Small intestine (tissue), 7 donors: ENCODE results near the gene FOXD1. TPM values are rescaled to one million over a fixed set of nuclear protein-coding genes. Genes with fewer than 3 reads are reported as not detected.
A peak's percentile ranks its signal among the peaks of the same experiment; 100 is the strongest.

Source experiments
- DNase-seq, 2 donors: peaks; one replicate each; pipeline versions ENCODE4 v3.0.0 to v3.0.0-alpha.2; 2013
- FAIRE-seq: peaks from 2 replicates; lab custom pipeline; 2012; peaks lifted over from hg19 to GRCh38; lab: Jason Lieb, UNC
- H3K27ac ChIP-seq, 3 donors: one replicate each; pipeline ENCODE4 v1.5.1; 2013; ENCODE audit warnings: low read length in 2 of 3, mild to moderate bottlenecking in 2 of 3, control low read depth in 1 of 3, inconsistent platforms in 1 of 3, low read depth in 1 of 3, moderate library complexity in 1 of 3
- H3K27me3 ChIP-seq, 3 donors: one replicate each; pipeline ENCODE4 v1.6.1; 2013; ENCODE audit warnings: low read length in 3 of 3, inconsistent platforms in 1 of 3; ENCODE audit not compliant: control insufficient read depth in 3 of 3, insufficient read depth in 3 of 3
- H3K36me3 ChIP-seq, 3 donors: one replicate each; pipeline ENCODE4 v1.6.1; 2013; ENCODE audit warnings: low read length in 3 of 3, inconsistent platforms in 1 of 3, low read depth in 1 of 3, mild to moderate bottlenecking in 1 of 3, moderate library complexity in 1 of 3; ENCODE audit not compliant: control insufficient read depth in 3 of 3, insufficient read depth in 2 of 3
- H3K4me1 ChIP-seq, 3 donors: one replicate each; pipeline ENCODE4 v1.6.1; 2013; ENCODE audit warnings: low read length in 2 of 3, inconsistent platforms in 1 of 3, low read depth in 1 of 3, mild to moderate bottlenecking in 1 of 3, moderate library complexity in 1 of 3; ENCODE audit not compliant: control insufficient read depth in 3 of 3, insufficient read depth in 2 of 3
- H3K4me3 ChIP-seq, 3 donors: one replicate each; pipeline ENCODE4 v1.5.1; 2013; ENCODE audit warnings: low read length in 3 of 3, control low read depth in 1 of 3, inconsistent platforms in 1 of 3, low read depth in 1 of 3, mild to moderate bottlenecking in 1 of 3, moderate library complexity in 1 of 3
- H3K9me3 ChIP-seq, 2 donors: one replicate each; pipeline ENCODE4 v1.6.1; 2013; ENCODE audit warnings: low read depth in 1 of 2, low read length in 1 of 2; ENCODE audit not compliant: control insufficient read depth in 2 of 2, insufficient read depth in 1 of 2
- WGBS, 3 donors: extraction: QIAGEN DNeasy Blood & Tissue Kit; methylation state at CpG; one replicate each; pipeline ENCODE4 v1.1.7; 2013; 5-methylcytosine and 5-hydroxymethylcytosine counted together
- polyA plus RNA-seq, 4 donors: library from polyadenylated mRNA; stranded (reverse) in 3 of 4; unstranded in 1 of 4; fragments of 200-250 nt in 3 of 4; fragments of 120-200 nt in 1 of 4; gene quantifications; one replicate each; pipeline versions ENCODE4 v1.2.1 to v1.2.3, GENCODE V29; 2013
- donor health status: healthy with polysubstance abuse.
- donor health status: control.
- donor health status: control.
- donor health status: Bipolar disorder and iron deficiency.
- donor health status: healthy.

Gene FOXD1
- polyA plus RNA-seq, 4 donors = 0.04 to 19.2 (median 0.27) TPM; not detected in 1

DNA sequence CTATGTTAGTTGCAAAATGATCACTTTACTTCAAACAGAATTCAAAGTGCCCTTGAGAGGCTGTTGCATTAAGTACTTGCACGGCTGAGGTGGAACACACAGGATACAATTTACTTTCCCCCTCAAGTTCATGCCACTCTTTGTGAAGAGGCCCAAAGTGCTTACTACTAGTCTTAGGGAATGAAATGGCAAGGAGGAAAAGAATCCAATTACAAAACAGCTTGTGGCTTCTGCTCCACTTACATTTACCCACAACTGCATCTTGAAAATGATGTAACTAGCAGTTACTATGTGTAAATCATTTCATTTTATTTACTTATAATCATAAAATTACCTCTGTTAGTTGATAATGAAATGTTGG is 14.6 kb downstream of the FOXD1 start:
- Histone ChIP-seq H3K27ac (no peak overlapping the region), H3K27me3 (peaks cover 7 to 62% (median 35%) of the 10 kb centered on the region in 3 donors), H3K9me3 (no peaks in the 10 kb centered on the region), H3K36me3 (no peaks in the 10 kb centered on the region), H3K4me3 (no peak overlapping the region), H3K4me1 (peaks cover 0 to 8% (median 2%) of the 10 kb centered on the region in 3 donors)
- no peak for FAIRE-seq
- 30 to 43% (median 38%) methylated on average over 1 of the region's 1 CpG for WGBS, 3 donors
- no peak for DNase-seq

DNA sequence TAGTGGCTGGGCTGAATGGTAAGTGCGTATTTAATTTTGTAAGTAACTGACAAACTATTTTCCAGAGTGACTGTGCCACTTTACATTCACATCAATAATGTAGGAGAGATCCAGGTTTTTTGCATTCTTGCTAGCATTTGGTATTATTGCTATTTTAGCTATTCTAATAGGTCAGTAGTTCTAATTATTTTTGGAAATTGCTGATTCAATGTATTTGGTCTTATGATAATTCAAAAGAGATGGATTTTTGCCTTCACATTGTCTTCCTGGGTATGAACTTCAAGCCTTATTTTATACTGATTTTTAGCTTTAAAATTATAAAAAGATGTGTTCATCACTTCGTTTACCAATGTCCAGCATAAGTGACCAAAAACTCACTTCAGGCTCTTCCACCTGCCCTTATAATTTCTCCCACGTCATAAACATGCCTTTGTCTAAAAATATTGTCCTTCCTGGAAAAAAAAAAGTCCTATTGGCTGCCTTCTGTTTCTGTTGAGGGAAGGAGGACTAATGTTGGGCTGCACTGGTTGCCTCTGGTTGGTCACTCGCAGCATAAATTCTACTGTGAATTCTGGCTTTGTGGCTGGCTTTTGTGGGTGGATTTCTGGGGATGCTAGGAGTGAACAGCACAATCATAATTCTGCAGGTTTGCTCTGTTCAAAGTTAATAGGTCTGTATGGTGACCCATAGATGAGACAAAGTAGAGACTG is 15.2 kb downstream of the FOXD1 start:
- no peak overlapping the region for H3K27ac ChIP-seq
- FAIRE-seq (no peak), DNase-seq (no peak)
- peaks cover 7 to 60% (median 31%) of the 10 kb centered on the region in 3 donors for H3K27me3 ChIP-seq
- no peaks in the 10 kb centered on the region for H3K9me3 ChIP-seq
- 43 to 54% (median 52%) methylated on average over 4 of the region's 4 CpGs for WGBS, 3 donors
- H3K4me1 ChIP-seq = peaks cover 0 to 8% (median 2%) of the 10 kb centered on the region in 3 donors
- H3K4me3 ChIP-seq = no peak overlapping the region
- no peaks in the 10 kb centered on the region for H3K36me3 ChIP-seq

DNA sequence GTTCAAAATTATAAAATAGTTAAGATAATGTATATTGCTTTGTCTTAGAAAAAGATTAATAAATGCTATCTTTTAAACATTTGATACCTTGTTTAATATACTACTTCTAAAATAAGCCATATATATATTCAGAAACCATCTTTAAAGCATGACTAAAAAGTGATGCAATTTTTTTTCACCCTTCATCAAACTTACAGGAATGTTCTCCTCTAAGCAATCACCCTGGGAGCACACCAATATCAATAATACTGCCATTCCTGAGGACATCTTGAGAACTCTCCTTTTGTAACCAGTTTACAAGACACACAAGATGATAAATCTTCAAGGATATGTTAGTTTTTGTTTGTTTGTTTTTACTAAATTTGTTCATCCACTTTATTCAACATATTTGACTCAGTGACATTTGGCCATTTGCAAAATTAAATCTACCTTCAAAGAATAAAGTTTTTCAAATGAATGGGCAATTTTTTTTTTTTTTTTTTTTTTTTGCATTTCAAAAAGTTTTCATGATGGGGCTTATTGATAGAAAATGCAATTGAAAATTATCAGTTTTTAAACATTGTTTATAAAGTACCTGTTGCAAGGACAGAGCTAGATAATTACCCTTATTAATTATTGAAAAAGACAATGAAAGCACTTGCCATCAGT is 17.2 kb downstream of the FOXD1 start:
- no peak for FAIRE-seq
- Histone ChIP-seq H3K4me1 (peaks cover 0 to 1% (median 0%) of the 10 kb centered on the region in 3 donors), H3K27ac (no peak overlapping the region), H3K9me3 (no peaks in the 10 kb centered on the region), H3K4me3 (no peak overlapping the region), H3K36me3 (no peaks in the 10 kb centered on the region), H3K27me3 (peaks cover 4 to 49% (median 13%) of the 10 kb centered on the region in 3 donors)
- DNase-seq = no peak

DNA sequence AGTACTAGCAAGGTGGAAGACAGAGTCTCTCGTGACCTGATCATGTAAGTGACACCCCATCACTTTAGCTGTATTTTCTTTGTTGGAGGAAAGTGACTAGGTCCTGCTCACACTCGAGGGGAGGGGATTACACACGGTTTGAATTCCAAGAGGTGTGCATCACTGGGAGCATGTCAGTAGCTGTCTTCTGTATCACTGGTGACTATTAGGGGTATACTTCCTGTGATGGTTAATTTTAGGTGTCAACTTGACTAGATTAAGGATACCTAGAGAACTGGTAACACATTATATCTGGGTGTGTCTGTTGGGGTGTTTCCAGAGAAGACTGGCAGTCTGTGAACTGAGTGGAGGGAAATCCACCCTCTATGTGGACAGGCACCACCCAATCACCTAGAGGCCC is 22.5 kb downstream of the FOXD1 start:
- DNase-seq (no peak), FAIRE-seq (no peak)
- peaks cover 0 to 59% (median 6%) of the 10 kb centered on the region in 3 donors for H3K27me3 ChIP-seq
- peaks cover 0 to 6% of the 10 kb centered on the region in 2 donors for H3K9me3 ChIP-seq
- H3K4me3 ChIP-seq = no peak overlapping the region
- no peak overlapping the region for H3K27ac ChIP-seq
- 70 to 81% (median 75%) methylated on average over 3 of the region's 3 CpGs for WGBS, 3 donors
- no peaks in the 10 kb centered on the region for H3K36me3 ChIP-seq
- H3K4me1 ChIP-seq = no peaks in the 10 kb centered on the region

- Histone ChIP-seq H3K4me1 (peaks cover 0 to 2% (median 0%) of the 10 kb centered on the region in 3 donors), H3K36me3 (no peaks in the 10 kb centered on the region), H3K27ac (no peak overlapping the region), H3K9me3 (peaks cover 0 to 6% of the 10 kb centered on the region in 2 donors), H3K4me3 (no peak overlapping the region), H3K27me3 (peaks cover 0 to 67% (median 10%) of the 10 kb centered on the region in 3 donors)
- FAIRE-seq (no peak), DNase-seq (no peak)
- WGBS, 3 donors = 57 to 70% (median 67%) methylated on average over 5 of the region's 5 CpGs
Measured at GRCh38 chr5:73424556-73424977, 24.0 kb downstream of the FOXD1 start.

GRCh38 chr5:73422164-73422563 is 26.4 kb downstream of the FOXD1 start:
- H3K27me3 ChIP-seq = peaks cover 2 to 85% (median 26%) of the 10 kb centered on the region in 3 donors
- peaks cover 0 to 6% of the 10 kb centered on the region in 2 donors for H3K9me3 ChIP-seq
- DNase-seq (no peak), FAIRE-seq (no peak)
- no peaks in the 10 kb centered on the region for H3K36me3 ChIP-seq
- H3K27ac ChIP-seq = no peak overlapping the region
- no peak overlapping the region for H3K4me3 ChIP-seq
- WGBS, 3 donors = 55 to 70% (median 57%) methylated on average over 1 of the region's 1 CpG
- H3K4me1 ChIP-seq = peaks cover 0 to 2% (median 0%) of the 10 kb centered on the region in 3 donors

- DNase-seq = no peak
- Histone ChIP-seq H3K36me3 (no peaks in the 10 kb centered on the region), H3K4me1 (peaks cover 0 to 2% (median 0%) of the 10 kb centered on the region in 3 donors), H3K27me3 (peaks cover 7 to 84% (median 33%) of the 10 kb centered on the region in 3 donors), H3K27ac (no peak overlapping the region), H3K9me3 (peaks cover 0 to 6% of the 10 kb centered on the region in 2 donors), H3K4me3 (no peak overlapping the region)
- FAIRE-seq = no peak
- WGBS, 3 donors = 38 to 53% (median 43%) methylated on average over 3 of the region's 3 CpGs
Measured at GRCh38 chr5:73420666-73421065, 27.9 kb downstream of the FOXD1 start.

GRCh38 chr5:73419465-73420390 is 28.8 kb downstream of the FOXD1 start:
- H3K9me3 ChIP-seq = peaks cover 0 to 6% of the 10 kb centered on the region in 2 donors
- FAIRE-seq = no peak
- H3K4me3 ChIP-seq = no peak overlapping the region
- DNase-seq = peak in 1 of 2 donors; percentile 45
- peaks cover 0 to 2% (median 0%) of the 10 kb centered on the region in 3 donors for H3K4me1 ChIP-seq
- H3K36me3 ChIP-seq = no peaks in the 10 kb centered on the region
- WGBS, 3 donors = 2 to 9% (median 3%) methylated on average over 77 to 79 of the region's 79 CpGs
- no peak overlapping the region for H3K27ac ChIP-seq
- peaks cover 7 to 88% (median 39%) of the 10 kb centered on the region in 3 donors for H3K27me3 ChIP-seq
